GM11168 (cell line): ENCODE results near the gene CELF2.

Experiments used
- in situ Hi-C: fragments of 300-500 bp; cut with MboI; formaldehyde crosslinking; loops from one replicate; pipeline ENCODE4 v1.12.0; 2022; ENCODE audit warnings: low sequenced_read_pairs; ENCODE audit not compliant: unreplicated experiment

The CELF2 gene

DNA sequence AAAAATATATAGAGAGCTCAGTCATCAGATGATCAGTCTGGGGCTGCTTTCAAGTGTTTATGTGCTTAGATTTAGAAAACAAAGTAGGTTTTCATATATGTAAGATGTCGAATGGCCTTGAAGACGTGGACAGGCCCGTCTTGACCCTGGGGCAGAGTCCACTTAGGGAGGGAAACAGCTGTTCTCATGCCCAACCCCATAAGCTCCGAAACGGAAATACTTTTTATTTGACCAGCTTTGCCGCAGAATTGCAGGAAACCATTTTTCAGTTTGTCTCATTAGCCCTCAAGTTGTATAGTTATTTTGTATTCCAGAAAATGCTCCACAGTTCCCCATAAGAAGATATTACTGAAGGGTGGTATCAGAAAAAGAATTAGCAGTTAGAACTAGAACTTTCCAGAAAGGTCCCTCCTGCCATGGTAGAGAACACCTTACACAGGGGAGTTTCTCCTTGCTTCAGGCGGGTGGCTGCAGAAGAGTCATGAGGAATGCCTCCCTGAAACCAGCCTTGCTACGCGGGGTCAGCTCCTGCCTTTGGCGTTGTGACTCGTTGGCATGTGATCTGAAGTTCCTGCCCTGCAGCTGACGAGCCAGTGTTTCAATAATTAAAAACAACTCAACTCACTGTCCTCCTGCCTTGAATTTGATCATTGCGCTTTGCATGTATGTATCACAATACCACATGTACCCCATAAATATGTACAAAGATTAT is 192.7 kb downstream of the CELF2 start:
- in situ Hi-C loops, result no loop called here

DNA sequence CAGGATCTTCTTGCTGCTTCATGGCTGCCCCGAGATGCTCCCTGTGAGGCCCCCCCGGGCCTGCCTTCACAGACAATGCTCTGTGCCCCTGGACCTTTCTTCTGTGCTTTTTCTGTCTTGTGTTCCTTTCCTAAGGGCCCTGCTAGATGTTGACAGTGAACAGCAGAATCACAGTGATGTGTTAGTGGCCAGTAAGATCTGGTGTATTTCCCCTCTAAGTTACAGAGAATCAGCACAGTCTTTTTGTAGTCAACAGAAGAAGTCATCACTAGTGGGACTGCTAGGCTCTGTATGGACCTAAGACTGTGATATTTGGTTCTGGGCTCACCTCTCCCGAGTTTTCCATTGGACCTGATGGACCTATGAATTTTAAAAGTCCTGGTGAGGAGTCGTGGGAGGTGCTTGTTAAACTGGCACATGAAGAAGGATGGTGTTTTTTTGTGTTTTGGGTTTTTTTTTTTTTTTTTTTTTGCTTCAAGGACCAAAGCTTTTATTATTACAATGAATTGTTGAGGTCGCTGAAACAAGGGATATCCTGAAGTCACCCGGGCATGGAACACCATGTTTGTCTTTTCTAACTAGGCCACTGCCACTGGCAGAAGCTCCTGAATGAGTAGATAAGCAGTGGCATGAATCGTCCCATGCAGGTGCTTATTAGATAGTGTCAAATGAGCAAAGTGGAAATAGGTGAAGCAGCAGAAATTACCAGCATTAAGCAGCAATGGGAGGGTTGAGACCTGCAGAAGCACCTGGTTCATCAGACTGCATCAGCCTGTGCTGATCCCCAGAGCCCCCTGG is 194.8 kb downstream of the CELF2 start:
- in situ Hi-C loops, result no loop called here

DNA sequence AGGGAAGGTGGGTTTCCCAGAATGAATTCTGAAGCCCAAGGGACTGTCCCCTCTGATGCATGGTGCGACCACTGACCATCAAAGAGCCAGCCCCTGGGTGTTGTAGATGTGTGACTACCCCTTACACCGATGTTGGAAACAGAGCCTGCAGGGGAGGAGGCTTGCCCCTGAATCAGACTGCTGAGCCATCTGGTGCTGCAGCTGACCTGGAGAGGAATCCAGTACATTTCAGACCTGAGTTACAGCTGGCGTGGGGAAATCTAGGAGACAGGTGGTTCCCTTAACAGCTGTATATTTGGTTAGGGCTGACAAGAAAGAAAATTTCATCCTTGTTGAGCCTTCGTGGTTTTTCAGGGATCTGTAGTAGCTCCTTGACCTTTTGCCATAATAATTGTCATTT is 195.5 kb downstream of the CELF2 start:
- in situ Hi-C loops, result no loop called here

DNA sequence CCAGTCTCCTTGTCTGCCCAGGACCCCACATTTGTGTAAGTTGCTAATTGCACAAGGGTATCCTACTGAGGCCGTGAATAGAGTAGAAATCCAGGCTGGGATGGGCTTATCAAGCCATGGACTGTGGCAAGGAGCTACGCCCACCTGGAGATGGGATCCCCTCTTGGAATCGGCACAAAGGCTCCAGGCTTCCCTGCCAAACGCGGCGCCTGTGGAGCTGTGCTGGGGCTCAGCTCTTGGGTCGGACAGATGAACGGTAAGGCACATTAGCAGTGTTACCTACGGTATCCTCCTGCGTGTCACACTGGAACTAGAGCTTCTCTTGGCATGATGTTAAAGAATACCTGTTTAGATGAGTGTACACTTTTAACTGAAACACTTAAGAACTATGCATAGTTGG is 196.7 kb downstream of the CELF2 start:
- in situ Hi-C loops, result no loop called here

DNA sequence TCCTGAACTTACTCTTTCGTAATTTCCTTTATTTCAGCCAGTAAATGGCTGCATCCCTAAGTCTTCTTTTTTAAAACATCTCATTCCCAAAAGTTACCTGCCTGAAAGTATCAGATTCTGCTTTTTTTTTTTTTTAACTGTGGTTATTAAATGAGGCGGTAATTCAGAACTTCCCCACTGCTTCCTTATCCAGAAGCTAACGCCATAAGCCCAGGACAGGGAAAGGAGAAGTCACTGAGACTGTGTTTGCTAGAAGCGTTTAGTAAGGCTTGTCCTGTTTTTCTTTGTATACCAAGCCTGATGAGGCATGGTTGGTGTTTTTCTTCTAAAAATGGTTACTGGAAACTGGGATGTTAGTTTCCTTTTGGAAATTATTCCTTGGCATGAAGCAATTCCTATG is 197.8 kb downstream of the CELF2 start:
- in situ Hi-C loops, result no loop called here

DNA sequence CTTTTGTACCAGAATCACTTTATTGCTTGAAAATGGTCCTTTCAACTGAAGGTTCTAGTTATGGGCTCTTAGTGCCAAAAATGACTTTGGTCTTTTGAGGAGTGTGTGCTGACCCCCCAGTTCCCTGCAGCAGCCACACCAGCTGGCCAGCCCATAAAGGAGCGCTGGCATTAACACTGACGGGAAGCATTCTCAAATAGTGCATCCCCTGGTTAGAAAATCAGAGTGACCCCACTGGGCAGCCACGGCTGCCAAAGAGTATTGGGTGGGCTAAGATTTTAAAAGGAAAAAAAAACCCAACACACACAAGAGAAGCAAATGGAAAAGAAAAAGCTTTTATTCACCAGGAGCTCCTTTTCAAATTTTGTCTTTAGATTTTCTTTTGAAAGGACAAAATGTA is 199.8 kb downstream of the CELF2 start:
- in situ Hi-C loops, result no loop called here

DNA sequence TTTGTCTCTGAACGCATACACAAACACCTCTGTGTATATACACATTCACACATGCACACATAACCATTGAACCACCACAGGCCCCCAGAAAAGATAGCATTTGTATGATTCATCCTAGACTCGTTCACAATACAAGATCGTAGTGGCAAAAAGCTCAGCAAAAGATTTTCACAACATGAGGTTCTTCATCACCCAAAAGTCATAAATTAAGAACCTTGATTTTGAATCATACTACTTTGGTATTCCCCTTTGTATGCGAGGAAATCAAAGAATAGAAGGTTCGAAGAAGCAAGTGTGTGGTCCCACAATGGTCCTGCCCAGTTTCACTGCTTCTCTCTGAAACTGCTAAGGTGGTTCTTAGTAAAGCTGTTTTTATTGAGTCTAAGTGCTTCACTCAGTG is 200.7 kb downstream of the CELF2 start:
- in situ Hi-C loops, result no loop called here

DNA sequence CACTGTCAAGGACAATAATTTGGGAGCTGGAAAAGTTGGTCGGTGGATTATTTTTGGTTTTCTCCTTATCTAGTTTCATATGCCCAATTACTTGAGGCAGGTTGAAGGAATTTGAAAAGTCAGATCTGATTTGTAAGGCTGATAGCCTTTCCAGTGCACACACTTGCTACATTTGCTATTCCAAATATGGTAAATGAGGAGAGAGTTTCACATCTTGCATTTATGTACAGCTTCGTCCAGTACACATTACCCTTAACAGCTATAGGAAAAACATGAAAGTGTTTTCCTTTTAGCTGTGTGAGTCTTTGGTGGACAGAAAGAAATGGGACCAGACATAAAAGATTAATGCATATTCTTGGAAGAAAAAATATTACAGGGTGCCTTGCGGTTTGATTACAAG is 201.8 kb downstream of the CELF2 start:
- in situ Hi-C loops, result no loop called here

DNA sequence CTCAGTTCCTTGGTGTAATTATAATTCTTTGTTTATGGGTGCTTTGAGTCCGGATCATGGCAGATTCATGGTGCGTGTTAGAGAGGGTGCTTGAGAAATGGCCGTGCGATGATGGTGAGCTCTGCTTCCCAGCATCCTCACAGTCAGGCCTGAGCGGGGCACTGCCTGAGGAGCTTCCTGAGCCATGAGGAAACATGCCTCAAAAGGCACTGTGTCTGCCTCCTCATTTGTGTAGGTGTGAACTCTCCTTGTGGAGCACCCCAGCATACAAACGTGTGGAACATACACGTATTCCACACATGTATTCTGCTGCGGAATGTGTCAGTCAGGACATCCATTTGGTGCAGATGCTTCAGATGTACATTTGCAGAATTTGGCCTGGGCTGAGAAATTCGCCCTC is 205.4 kb downstream of the CELF2 start:
- in situ Hi-C loops, result no loop called here

DNA sequence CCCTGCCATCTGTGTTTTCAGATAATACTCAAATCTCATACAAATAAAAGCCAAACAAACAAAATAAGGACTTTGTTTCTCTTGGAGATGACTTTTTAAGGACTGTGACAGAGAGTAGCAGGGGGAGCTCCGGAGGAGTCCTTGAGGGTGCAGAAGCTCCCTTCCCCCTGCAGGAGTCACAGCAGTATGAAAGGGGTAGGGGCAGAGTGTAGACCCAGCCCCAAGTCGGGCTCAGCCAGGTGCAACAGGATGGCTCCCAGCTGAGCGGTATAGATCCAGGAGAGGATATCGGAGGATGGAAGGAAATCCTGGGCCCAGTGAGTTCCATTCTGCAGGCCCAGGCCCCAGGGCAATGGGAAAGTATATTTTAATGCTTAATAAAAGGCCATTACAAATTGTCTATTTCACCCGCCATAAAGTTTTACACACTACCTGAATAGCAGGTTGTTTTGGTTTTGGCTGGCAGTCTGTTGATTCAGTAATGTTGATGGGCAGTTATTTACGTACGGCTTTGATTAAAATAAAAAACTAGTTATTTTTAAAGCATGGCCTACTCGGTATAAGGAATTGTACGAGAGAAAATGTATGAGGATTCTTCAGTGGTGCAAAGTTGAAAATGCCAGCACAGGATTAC is 206.0 kb downstream of the CELF2 start:
- in situ Hi-C loops, result no loop called here

DNA sequence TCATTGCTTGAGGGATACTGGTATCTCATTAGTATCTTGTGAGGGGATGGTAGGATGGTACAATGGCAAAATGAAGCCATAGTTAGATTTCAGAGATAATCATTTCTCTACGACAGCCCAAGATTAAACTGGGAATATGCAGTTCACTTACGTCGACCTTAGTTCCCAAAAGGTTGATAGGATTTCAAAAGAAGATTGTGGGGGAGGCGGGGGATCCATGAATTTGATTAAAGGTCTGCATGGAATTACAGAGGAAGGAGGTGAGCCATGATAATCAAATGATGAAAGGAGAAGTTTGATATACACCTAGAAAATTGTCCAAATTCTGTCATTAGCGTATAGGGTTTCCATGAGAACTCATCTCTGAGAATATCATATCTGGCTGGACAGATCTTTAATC is 206.6 kb downstream of the CELF2 start:
- in situ Hi-C loops, result no loop called here

DNA sequence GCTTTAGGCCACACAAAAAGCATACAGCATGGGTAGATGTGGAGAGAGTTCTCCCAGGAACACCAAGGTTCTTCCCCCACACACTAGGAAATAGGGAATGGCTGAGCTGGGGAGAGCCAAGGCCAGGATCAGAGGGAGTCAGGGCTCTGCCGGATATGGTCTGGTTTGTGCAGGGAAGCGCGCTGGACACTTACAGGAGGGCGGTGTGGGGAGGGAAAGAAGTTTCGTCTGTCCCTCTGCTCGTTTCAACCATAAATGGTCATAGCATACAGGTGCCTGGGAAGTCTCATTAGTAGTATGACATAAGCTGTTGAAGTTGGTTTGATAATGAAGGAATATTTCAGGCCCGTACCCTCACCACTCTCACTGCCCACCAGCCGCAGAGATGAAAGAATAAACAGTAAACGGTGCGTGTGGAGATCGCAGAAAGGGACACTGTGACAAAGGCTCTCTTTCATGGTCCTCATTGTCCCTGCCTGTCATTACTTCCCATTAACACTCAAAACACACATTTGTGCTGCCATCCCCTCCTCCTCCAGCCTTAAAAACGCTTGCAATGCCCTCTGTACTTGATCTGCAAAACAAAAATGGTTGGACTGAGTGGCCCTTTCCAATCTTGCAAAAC is 207.2 kb downstream of the CELF2 start:
- in situ Hi-C loops, result no loop called here

DNA sequence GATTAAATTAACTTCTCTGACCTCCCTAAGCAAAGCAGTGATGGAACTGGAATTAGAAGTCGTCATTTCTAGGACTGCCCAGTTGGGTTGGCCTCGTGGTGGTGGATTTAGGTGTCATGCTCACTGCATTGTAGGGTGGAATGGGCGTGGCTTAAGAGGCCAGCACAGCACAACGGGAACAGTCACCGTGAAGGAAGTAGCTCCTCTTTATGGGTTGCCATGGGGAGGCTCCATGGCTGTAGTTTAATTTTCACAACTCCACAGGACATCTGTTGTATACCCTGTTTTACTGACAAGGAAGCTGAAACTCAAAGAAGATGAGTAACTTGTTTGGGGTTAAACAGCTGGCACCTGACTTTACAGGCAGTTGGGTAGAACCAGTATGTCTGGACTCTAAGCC is 208.3 kb downstream of the CELF2 start:
- in situ Hi-C loops, result no loop called here

DNA sequence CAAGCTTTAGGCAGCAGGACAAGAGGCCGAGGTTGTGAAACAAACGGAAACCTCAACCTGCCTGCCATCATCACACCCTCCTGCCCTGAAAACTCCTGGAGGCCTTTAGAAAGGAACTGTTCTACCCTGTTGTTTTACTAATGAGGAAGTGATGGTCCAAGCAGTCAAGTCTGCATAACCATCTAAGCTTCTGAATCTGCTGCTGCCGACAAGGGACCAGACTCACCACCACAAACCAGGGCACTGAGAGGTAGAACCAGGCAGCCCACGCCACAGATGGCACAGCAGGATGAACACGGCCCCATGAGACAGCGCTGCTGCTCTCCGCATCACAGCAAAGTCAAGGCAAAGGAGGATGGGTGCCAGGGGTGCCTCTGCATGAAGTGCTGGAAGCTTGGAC is 209.4 kb downstream of the CELF2 start:
- in situ Hi-C loops, result no loop called here

DNA sequence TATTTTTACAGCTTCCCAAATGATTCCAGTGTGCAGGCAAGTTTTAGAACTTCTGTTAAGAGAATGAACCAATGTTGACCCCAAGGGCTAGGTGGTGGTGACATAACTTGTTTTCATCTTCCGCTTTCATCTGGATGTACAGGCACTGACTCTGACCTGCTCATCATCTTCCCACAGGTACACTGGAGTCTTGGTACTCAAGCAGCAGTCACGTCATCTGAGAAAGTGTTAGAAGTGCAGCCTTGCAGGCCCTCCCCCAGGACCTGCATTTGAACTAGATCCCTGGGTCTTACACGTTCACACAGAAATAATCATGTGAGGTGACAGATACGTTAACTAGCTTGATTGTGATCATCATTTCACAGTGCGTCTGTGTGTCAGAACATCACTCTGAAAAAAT is 212.2 kb downstream of the CELF2 start:
- in situ Hi-C loops, result no loop called here

DNA sequence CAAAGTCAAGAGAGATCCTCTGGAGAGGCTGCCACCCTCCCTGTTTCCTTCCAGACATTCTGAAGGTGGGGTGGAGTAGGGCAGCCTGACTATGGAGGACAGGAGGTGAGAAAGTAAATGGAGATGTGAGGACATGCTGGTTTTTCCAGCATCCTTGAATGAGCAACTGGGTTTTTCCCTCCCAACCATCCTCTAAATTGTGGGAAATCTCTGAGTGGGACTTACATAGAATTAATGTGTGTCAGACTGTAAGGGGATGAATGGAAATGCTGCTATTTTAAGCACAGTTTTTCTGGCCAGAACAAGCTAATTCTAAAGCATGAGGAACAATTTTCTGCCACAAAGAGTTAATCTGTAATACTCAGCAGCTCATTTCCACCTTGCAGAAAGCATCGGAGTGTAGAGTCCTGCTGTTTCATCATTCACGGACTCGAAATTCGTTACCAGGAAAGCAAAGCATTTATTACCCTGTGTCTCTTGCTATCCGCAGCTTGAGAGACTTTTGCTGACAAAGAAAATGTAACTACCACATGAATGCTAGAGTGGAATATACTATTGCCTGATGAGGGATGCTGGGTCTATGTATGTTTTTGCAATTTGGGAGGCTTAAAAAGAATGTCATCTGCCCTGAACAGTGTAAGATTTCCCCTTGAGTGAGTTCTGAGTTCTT is 213.0 kb downstream of the CELF2 start:
- in situ Hi-C loops, result no loop called here

DNA sequence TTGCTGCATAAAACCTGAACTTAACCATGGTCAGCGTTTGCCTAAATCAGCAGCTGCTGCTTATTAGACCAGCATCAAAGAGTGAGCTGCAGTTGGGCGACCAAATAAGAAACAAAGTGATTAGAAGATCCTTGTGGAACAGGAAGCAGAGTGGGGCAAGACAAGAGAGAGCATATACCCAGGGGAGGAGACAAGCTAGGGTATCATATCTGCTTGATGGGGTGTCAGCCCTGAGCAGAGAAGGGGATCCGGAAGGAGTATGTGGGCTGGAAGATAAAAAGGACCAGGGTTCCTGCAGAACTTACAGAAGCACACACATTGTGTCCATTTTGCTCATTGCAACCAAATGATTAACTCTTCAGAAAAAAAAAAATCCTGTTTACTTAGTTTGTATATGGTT is 213.6 kb downstream of the CELF2 start:
- in situ Hi-C loops, result no loop called here

DNA sequence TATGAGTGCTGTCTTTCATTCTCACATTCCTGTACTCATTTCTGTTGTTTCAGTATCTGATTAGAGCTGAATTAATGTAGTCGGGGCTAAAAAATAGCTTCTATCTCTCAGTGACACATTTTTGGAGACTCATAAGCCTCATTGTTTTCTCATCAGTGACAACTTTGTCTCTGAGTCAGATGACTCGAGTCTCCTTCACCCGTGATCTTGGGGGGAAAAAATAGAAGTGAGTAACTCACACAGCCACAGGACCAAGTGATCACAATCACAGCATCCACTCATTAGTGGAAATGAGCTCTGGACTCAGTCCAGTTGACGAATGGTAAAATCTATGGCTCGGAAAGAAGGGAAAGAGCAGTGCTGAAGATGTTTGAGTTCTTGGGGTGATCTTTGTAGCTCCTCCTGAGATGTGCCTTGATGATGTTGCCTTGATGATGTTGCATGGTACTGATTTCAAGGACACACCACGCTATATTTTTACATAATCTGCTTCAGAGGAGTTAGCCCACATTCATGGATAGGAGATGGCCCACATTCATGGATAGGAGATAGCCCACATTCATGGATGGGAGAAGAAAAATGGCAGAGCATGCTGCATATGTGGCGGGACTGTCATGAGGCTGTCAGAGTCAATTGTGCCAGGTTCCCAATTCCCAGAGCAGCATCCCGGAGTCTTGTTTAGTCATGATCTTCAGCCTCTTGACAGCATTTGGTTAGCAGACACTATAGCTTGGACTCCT is 214.7 kb downstream of the CELF2 start:
- in situ Hi-C loops, result no loop called here

DNA sequence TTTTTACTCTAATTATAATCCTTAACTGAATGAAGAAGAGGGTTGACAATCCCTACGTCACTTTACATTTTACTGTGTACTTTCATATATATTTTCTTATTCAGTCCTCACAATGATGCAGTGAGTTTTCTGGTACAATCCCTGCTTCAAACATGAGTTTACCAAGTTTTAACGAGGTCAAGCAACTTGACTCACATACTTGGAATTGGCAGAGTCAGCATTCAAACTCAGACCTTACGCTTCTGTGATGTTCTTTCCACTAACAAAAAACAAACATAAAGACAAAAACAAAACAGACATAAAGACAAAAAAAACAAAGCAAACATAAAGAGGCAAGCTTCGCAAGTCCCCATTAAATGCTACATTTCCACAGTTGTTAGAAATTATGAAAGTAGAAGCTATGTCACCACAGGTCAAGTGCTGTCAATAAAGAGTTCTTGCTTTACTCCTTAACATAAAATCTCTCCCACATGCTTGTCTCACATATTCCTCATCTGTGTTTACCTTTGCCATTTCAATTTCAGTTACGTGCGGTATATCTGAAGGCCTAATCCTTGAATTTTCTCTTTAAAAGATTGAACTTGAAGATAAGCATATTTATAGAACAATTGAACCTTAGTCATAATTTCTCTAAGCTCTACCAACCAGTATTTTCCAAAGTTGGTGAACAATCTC is 217.3 kb downstream of the CELF2 start:
- in situ Hi-C loops, result no loop called here
